D721Med (cell line): ENCODE data around the gene HTR3A.

ENCODE experiments used
- DNase-seq: peaks from one replicate; pipeline ENCODE4 v3.0.0; 2011; ENCODE audit warnings: low spot score; ENCODE audit not compliant: insufficient read length
- FAIRE-seq: peaks from 2 replicates; lab custom pipeline; 2011; peaks lifted over from hg19 to GRCh38; lab: Jason Lieb, UNC
- TF ChIP-seq, protein P1 (sequence below): IDR thresholded peaks from 2 replicates; pipeline ENCODE4 v1.5.1; 2012; ENCODE audit warnings: mild to moderate bottlenecking, control low read depth; ENCODE audit not compliant: insufficient read depth; ENCODE audit errors: missing control alignments

The HTR3A gene

DNA sequence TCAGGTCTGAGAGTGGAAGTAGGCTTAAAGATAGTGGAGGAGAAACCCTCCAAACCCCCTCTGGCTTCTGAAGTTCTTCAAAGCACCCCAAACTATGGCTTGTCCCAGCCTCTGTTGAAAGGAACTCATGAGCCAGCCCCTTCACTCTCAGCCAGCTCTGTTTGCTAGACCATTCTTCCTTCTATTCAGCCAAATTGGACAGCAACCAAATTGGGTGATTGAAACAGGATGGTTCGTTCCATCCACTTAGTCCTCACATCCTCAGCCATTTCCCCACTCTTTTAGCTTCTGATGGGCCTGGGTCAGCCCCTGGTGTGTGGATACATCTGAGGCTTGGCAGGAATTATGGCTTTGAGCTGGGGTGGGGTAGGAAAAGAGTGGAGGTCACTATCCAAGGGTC is 4.5 kb downstream of the HTR3A start:
- DNase-seq (no peak), FAIRE-seq (no peak)
- TF ChIP-seq, protein P1, sequence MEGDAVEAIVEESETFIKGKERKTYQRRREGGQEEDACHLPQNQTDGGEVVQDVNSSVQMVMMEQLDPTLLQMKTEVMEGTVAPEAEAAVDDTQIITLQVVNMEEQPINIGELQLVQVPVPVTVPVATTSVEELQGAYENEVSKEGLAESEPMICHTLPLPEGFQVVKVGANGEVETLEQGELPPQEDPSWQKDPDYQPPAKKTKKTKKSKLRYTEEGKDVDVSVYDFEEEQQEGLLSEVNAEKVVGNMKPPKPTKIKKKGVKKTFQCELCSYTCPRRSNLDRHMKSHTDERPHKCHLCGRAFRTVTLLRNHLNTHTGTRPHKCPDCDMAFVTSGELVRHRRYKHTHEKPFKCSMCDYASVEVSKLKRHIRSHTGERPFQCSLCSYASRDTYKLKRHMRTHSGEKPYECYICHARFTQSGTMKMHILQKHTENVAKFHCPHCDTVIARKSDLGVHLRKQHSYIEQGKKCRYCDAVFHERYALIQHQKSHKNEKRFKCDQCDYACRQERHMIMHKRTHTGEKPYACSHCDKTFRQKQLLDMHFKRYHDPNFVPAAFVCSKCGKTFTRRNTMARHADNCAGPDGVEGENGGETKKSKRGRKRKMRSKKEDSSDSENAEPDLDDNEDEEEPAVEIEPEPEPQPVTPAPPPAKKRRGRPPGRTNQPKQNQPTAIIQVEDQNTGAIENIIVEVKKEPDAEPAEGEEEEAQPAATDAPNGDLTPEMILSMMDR, result no peak

DNA sequence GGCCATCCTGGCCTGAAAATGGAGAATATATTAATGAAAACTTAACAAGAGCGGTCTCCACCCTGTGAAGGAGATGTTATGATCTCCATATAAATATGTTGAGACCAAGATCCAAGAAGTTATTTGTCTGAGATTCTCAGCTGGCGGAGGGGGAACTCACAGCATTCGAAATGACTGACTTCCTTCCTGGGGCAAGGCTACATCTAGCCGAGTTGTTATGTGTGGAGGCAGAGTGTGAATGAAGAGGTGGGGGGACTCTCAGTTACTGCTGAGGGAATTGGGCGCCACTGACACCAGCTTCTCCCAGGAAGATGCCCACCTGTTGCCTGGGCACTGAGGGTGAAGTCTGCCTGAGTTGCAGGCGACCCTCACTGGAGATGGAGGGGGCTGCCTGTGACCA is 5.9 kb downstream of the HTR3A start:
- DNase-seq (no peak), FAIRE-seq (no peak)
- TF ChIP-seq, protein P1, result no peak

DNA sequence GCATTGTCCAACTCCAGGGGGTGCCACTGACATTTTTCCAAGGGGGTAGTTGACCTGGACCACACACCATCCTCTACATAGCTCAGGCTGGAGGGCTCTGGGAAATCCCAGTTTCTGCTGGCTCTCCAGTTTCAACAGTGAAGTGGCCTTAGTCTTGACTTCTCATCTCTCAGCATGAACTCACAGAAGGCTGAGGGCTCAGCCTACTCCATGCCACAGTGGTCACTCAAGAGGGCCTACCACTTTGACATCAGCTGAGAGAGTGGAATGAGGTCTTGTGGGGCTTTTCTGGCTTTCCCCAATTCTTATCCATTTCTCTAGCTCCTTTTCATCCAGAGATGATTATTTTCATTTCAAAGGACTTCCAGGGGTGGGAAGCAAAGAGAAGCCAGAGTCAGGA is 7.4 kb downstream of the HTR3A start:
- DNase-seq, result no peak
- TF ChIP-seq, protein P1, result no peak
- FAIRE-seq, result no peak

DNA sequence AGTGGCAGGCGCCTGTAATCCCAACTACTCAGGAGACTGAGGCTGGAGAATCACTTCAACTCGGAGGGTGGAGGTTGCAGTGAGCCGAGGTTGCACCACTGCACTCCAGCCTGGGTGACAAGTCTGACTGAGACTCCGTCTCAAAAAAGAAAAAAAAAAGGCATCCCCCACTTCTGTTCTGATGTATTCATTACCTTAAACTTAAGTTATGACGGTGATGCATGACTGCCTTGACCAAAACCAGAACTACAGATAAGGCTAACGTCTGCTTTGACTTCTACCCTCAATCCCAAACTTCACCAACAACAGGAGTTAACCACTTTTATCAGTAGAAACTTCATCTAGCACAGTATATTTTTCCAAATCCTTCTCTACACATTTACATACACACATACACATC is 9.9 kb downstream of the HTR3A start:
- no peak for FAIRE-seq

DNA sequence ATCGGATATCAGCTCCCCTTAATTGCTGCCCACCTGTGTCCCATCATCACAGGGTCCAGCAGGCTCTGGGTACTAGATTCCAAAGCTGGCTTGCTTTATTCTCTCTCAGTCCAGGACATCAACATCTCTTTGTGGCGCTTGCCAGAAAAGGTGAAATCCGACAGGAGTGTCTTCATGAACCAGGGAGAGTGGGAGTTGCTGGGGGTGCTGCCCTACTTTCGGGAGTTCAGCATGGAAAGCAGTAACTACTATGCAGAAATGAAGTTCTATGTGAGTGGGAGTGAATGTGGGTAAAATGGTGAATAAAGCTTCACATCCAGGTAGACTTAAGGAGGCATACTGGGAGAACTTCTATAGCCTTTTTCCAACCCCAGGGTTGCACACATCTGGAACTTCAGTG is 11.0 kb downstream of the HTR3A start:
- DNase-seq, result no peak
- TF ChIP-seq, protein P1, result no peak
- no peak for FAIRE-seq

More for the DNA sequence above, 9.9 kb downstream of the HTR3A start:
- DNase-seq, result no peak
- TF ChIP-seq, protein P1, result no peak

DNA sequence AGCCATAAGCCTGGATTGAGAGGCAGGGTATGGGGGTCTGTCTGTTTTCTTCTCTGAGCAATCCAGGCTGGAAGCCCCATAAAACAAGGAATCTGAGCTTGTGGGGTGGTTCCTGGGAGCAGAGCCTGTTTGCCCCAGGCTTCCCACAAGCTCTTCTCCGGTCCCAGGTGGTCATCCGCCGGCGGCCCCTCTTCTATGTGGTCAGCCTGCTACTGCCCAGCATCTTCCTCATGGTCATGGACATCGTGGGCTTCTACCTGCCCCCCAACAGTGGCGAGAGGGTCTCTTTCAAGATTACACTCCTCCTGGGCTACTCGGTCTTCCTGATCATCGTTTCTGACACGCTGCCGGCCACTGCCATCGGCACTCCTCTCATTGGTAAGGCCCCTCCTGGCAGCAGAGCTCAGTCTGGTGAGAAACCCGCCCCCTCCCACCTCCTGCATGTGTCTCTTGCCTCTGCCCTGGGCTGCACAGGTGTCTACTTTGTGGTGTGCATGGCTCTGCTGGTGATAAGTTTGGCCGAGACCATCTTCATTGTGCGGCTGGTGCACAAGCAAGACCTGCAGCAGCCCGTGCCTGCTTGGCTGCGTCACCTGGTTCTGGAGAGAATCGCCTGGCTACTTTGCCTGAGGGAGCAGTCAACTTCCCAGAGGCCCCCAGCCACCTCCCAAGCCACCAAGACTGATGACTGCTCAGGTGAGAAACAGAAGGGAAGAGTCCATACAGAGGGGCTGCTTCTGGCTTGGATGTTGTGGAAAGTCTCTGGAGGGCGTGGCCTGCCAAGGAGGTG is 11.6 kb downstream of the HTR3A start:
- TF ChIP-seq, protein P1, result no peak
- DNase-seq (no peak), FAIRE-seq (no peak)

DNA sequence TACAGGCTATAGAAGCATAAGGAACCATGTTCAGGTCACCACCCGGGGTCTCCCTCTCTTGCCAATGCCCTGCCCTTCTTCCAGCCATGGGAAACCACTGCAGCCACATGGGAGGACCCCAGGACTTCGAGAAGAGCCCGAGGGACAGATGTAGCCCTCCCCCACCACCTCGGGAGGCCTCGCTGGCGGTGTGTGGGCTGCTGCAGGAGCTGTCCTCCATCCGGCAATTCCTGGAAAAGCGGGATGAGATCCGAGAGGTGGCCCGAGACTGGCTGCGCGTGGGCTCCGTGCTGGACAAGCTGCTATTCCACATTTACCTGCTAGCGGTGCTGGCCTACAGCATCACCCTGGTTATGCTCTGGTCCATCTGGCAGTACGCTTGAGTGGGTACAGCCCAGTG is 14.5 kb downstream of the HTR3A start:
- TF ChIP-seq, protein P1, result no peak
- DNase-seq (no peak), FAIRE-seq (no peak)
